NCI-H1105 (cell line): ENCODE measurements around the gene OSBPL5.

Source experiments
- DNase-seq: peaks from one replicate; lab custom pipeline; 2025; lab: John Stamatoyannopoulos, UW

OSBPL5 gene, protein sequence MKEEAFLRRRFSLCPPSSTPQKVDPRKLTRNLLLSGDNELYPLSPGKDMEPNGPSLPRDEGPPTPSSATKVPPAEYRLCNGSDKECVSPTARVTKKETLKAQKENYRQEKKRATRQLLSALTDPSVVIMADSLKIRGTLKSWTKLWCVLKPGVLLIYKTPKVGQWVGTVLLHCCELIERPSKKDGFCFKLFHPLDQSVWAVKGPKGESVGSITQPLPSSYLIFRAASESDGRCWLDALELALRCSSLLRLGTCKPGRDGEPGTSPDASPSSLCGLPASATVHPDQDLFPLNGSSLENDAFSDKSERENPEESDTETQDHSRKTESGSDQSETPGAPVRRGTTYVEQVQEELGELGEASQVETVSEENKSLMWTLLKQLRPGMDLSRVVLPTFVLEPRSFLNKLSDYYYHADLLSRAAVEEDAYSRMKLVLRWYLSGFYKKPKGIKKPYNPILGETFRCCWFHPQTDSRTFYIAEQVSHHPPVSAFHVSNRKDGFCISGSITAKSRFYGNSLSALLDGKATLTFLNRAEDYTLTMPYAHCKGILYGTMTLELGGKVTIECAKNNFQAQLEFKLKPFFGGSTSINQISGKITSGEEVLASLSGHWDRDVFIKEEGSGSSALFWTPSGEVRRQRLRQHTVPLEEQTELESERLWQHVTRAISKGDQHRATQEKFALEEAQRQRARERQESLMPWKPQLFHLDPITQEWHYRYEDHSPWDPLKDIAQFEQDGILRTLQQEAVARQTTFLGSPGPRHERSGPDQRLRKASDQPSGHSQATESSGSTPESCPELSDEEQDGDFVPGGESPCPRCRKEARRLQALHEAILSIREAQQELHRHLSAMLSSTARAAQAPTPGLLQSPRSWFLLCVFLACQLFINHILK

DNA sequence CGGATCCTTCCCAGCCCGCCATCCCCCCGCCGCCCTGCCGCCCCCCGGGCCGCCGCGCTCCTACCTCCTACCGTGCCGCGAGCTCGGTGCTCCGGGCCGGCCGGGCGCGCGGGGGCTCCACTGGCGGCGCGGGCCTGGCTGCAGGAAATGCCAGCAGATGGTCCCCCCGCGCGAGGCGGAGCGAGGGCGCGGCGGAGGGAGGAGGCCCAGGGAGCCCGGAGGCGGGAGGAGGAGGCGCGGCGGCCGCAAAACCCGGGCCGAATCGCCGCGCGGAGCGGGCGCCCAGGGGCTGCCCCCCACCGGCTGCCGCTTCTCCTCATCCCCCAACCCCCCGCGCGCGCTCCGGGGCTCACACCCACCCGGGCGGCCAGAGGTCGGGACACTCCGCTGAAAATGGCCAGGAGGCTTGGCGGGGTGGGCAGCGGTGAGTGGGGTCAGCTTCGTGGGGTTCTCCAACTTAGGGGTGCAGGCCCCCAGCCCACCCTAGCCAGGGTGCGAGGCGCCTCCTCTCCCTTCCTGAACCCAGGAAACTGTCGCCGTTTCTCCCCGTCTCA, at the start of gene OSBPL5:
TSS of gene OSBPL5 (minus strand) at position 159 of the 554 bp plus-strand sequence. CDS start 36,162 bp downstream, outside the sequence.
- peak; percentile 39 for DNase-seq

DNA sequence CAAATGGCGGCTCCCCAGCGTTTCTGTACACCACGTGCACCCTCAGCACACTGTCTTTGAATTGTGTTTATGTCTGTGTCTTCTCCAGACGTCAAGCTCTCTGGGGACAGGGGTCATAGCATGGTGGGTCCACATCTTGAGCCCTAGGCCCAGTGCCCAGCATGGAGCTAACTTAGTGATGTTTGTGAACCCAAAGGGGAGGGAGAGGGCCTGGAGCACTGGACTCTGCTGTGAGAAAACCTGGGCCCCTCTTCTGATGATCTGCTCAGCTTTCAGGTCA, 49.2 kb upstream of the OSBPL5 start:
- DNase-seq = no peak

DNA sequence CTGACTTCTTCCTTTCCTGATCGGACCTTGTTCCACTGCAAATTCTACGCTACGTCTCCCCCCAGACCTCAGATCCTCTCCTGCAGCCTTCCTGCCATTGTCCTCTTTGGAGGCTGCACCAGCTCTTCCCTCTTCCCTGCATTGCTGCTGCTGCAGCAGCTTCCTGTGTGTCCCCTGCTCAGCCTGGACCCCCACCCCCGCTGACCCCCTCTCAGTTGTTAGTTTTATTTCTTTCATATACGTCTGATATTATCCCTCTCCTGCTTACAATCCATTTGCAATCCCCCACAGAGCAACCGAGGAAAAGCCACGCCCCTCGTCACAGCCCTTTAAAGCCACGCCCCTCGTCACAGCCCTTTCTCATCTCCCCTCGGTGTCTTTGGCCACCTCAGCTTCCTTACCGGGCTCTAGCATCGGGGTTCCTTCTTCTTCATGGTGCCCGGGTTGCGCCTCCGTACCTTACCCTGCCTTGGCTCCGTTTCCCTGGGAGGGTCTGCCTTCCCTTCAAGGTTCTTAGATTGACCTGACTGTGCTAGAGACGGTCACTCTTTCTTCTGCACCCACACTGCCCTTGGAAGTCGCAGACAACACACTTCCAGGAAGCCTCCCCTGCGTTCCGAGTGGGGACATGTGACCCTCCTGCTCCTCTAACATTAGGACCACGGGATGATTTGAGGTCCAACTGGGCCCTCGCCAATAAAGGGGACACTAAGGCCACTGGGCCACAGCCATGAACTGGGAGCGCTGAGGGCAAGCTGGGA, 48.7 kb upstream of the OSBPL5 start:
- no peak for DNase-seq

DNA sequence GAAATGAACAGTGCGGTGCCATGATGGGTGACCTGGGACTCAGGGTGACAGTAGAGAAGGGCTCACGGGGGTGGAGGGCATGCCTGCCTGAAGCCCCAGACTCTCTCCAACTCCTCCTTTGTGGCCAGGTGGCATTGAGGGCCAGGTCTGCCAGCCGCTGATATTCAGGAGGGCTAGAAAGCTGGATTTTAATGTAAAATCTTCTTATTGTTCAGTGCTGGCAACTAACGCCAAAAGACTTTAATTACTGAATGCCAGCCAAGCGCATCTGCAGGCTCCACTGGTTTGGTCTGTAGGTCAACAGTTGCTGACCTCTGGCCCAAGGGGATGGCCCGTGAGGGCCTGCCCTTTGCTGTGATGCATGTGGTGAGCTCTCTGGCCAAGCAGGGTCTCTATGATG, 43.2 kb upstream of the OSBPL5 start:
- DNase-seq = no peak

DNA sequence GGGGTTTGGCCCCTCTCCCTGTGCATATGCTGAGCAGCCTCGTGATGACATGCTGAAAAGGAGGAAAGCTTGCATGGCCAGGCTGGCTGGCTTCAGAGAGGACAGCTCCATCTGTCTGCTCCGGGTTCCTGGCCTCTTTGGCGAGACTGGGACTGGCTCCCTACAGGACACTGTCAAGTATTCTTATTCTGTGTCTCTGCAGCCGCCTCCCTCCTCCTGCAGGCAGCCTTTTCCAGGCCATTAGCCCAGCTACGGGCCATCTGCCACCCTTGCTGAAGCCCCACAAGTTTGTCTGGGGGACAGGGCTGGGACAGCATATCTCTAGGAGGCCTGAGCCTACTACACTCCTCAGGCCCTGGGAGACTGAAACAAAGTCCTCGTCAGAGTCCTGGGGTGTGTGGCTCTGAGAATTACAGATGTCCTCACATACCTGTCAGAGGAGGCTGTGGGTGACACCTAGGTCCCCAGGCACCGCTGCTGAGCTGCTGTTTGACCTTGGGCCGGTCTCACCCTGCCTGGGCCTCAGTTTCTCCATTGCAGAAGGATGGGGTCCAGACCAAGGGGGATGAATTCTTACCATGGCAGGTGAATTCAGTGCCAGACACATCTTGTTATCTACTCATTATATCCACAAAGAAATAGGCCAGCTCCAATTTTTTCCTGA, 42.5 kb upstream of the OSBPL5 start:
- DNase-seq = no peak

DNA sequence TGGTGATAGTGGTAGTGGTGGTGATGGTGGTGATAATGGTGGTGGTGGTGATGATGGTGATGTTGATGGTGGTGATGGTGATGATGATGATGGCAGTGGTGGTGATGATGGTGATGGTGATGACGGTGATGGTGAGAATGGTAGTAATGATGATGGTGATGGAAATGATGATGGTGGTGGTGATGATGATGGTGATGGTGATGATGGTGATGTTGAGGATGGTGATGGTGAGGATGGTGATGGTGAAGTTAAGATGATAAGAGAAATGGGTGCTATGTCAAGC, 41.8 kb upstream of the OSBPL5 start:
- no peak for DNase-seq

DNA sequence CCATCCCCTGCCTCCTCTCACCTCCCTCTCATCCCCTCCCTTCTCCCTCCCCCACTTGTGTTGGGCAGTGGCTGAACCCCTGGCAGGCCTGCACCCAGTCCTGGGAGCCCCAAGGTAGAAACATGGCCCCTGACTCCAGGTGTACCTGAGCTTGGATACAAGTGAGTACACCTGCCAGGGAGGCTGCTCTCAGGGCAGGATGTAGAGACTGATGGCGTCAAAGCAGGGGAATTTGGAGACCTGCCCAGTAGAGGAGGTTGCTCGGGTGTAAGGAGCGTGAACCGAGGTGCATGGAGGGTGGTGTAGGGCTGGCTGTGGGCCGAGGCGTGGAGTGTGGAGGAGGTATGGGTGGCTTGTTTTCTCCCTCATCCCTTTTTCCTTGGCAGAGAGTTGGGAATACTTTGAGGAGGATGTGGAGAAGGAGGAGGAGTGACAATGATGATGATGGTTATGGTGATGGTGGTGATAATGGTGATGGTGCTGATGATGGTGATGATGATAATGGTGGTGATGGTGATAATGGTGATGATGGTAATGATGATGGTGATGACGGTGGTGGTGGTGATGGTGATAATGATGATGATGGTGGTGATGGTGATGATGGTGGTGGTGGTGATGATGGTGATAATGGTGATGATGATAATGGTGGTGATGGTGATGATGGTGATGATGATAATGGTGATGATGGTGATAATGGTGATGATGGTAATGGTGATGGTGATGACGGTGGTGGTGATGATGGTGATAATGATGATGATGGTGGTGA, 41.2 kb upstream of the OSBPL5 start:
- DNase-seq = no peak

DNA sequence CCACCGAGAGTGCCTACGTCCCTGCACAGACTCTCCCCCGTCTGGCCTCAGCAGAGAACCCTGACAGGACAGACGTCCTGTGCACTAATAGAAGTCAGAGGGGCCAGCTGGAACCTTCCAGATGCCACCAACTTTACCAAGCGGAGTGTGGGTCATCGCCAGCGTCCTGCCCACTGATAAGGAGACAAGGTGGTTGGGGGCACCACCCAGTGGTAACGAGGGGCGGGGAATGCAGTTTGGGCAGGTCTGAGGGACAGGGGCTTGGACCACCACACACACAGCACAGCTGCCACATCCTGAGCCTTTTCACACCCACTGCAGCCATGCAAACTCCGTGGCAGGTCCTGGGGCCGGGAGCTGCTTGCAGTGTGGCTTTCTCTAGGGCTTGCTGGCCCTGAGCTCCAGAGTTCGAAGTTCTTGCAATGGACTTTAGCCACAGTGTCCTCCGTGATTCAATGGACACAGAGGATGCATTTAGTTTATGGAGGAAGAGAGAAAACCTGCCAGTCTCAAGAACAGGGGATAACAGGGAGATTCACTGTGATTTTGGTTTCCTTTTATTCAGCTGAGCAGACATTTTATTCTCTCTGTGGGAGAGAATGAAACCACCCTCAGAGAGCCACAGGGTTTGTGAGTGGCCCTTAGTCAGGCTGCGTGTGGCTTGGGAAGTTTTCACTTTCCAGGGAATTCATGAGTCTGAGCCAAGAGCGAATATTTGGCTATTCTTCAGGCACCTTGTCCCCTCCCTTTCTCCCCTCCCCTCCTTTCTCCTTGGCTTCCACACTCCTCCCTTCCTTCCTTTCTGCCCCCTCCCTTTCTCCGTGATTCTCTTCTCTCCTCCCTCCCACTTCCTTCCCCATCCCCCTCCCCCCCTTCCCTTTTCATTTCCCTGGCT, 40.4 kb upstream of the OSBPL5 start:
- no peak for DNase-seq

DNA sequence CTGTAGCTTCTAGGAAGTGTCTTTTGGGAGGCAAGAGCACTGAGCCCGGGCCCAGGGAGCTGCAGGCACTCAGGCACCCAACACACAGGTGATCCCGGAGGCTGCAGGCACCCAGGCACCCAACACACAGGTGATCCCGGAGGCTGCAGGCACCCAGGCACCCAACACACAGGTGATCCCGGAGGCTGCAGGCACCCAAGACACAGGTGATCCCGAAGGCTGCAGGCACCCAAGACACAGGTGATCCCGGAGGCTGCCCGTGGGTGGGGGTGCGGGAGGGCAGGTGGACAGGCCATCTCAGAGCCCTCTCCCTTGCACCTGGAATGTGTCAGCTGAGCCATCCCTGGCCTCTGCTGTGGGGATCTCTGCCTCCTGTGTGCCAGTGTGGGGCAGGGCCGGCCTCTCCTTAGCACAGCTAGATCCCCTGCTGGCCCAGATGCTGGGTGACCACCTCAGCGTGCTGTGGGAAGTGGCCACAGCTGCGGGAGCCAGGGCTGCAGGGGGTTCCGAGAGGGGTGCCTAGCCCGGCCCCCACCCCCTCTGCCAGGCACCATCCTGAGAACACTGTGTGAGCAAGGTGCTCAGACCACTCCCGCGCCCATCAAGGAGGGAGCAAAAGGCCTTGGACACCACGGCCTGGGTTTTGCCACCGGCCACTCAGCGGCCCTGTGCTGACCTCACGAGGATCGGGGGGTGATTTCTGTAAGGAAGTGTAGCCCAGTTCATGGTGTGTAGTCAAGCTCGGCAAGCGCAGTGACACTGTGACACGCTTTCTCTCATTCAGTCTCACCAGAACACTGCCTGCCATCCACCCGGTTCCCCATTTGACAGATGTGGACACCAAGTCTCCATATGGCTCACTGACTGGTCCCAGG, 39.3 kb upstream of the OSBPL5 start:
- no peak for DNase-seq

DNA sequence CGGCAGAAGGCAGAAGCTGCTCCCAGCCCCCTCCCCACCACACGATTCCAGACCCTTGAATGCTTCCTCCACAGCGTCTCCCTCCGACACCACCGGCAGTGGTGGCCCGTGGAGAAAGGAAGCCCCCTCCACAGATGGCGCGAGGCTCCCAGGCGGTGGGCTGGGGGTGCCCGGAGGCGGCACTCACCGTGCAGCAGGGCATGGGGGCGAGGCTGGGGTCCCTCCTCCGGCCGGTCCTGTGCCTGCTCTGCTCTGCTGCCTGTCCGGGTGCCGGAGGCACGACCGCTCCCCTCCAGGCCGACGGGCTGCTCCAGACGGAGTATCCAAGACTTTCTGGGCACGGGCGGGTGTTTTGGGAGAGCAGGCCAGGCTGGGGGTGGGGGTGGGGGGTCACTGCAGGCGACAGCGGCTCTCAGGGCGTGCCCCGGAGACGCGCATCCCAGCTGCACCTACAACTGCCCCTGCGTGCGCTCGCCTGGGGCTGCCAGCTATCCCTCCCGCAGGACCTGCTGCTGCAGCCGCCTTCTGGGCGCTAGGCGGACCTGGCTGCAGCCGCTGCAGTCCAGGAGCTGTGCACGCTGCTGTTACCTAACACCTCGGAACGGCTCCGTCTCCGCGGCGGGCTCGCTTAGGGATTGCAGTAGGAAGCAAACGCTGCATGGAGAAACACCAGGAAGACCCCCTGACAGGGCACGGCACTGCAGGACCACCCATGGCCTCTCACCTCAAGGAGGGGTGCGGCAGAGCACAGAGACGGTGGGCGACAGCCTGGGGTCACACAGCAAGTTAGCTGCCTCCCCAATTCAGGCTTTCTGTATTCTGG, 38.3 kb upstream of the OSBPL5 start:
- peak; percentile 38 for DNase-seq

DNA sequence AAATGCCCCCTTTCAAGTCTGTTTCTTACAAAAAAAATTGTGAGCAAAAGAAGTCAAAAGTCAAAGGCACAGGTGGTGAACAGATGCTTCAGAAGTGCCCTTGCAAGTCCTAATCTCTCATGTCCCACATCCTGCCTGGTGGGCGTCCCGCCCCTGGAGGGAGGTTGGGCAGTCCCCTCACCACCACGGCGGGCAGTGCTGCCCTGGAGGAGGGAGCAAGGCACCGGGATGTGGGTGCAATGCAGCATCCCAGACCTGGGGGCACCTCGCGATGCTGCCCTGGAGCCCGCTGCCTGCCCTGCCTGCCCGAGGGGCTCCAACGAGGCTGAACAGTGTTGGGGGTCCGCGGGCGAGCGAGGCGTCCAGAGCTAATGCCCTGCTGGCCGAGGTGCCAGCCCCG, 37.6 kb upstream of the OSBPL5 start:
- DNase-seq = no peak

DNA sequence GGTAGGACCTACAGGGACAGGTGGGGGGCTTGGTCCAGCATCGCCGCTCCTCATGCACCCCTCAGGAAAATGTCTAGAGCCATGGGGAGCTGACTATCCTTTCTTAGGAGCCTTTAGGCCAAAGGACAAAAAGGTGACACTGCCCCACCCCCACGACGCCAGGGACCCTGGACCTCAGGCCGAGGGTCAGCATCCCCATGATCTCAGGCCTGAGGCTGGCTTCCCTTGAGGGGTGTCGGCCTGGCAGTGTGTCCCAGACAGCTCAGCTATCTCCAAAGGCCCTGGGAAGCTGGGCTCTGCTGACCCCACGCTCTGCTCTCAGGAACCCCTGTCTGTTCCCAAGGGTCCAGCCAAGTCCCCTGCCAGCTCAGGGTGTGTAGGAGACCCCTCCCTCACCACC, 37.2 kb upstream of the OSBPL5 start:
- DNase-seq = no peak

DNA sequence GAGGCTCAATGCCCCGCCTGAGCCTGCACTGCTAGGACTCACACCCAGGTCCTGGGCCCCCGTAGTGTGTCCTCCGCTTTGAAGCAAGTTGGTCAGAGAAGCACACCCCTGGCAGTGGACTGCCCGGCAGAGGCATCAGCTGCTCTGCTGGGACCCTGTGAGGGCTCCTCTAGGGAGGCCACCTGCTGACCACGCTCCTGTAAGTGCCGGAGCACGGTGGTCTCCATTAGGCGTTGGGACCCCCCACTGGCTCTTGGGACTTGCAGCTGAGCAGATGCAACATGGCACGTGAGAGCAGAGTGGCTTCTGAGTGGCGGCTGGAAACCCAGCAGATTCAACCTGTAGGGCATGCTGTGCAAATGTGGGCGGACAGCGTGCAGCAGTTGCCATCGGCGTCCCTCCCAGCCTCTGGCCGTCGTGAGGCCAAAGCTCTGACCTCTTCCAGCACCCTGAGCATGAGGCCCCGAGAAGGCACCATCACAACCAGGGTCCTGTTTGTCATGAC, 36.6 kb upstream of the OSBPL5 start:
- DNase-seq = no peak

DNA sequence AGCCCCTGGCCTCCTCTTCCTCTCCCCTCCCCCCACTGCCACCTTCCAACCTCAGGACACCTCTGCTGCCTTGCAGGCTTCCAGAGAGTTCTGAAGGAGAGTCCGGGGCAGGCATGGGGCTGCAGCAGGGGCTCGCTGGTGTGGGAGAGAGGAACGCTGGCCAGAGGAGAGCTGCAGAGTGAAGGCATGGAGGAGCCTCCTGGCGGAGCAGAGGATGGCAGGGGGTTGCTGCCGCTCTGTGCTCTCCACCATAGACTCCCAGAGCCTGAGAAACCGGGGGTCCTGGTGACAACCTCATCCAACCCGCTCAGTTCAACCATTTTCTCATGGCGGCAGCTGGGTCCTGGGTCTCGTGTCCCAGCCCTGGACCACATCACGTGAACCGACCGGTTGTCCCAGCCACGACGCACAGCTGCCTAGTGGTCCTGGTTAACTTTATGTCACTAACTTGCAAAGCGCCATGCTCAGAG, 36.0 kb upstream of the OSBPL5 start:
- DNase-seq = no peak

DNA sequence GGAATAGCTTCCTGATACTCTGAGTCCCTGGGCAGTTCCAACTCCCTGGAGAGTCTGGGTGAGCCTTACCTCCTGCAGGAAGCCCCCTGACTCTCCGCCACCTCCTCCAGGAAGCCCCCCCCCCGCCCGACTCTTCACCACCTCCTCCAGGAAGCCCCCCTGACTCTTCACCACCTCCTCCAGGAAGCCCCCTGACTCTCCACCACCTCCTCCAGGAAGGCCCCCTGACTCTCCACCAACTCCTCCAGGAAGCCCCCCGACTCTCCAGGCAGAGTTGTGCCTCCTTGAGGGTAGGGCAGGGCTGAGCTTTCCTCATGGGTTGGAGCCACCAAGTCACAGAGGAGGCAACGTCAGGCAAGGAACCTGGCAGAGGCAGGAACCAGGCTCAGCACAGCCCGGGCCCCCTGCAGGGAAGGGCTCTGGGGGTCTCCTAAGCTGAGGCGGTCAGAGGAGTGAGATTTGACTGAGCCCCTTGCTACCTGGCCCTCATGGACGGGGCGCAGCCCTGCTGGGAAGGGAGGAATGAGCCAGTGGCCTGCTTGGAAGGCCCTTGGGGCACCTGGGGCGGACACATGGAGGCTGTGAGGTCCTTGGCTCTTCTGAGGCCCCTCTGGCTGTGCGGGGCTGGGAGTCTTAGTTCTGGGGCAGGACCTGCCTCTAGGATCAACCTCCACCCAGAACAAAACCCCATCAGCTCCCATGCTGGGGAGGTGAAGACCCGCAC, 35.4 kb upstream of the OSBPL5 start:
- DNase-seq = no peak

DNA sequence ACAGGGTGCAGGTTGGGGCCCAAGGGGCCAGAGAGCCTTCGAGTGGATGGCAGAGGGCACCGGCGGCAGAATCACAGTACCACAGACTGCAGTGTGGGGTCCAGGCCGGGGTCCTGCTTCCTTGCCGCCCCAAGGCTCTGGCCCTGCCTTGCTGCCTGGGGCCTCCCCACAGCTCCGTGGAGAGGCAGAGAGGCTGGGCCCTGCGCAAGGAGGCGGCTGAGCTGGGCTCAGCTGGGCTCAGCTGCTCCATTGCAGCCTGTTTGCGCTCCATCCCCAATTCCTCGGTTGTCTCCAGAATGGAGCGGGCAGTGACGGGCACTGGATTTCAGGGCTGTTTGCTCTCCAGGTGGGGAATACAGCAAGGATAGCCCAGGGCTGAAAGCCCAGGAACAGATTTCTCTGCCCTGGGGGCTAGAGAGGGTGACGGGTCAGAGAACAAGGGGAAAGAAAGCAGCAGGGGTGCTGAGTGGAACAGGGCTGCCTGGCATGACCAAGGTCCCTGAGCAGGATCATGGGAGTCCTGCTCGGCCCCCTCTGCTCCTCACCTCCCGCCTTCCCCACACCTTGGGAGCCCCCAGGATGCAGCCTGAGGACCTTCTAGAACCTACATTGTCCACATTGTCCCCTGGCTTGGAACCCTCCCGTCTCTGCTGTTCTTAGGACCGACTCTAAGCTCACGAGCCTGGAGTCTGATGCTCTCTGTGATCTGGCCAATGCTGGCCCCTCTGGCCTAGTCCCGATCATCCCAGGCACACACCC, 34.6 kb upstream of the OSBPL5 start:
- DNase-seq = no peak

DNA sequence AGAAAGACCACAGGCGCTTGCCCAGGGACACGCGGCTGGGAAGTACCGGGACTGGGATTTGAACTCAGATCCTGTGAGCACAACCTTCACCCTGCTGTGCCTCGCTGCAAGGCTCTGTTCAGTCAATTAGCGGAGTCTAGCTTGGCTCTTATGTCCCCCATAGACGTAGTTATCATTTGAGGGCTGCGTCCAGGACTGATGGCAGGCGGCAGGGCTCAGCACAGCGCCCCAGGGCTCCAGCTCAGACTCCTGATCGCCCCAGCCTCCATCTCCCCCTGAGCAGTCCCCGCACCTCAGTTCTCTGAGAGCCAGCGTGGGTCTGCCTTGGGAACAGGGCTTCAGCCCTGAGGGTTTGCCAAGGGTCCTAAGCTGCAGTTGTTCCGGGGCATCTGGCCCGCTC, 33.7 kb upstream of the OSBPL5 start:
- DNase-seq = no peak
